ENCODE data around the gene DHX58.

Gene DHX58

GRCh38 chr17:42061646-42062487, 50.6 kb downstream of the DHX58 start:
- no peak for DNase-seq (ENCODE audit: low read depth)
- no peak overlapping the region for H3K4me3 ChIP-seq (ENCODE audit: low read depth, low read length)

DNA sequence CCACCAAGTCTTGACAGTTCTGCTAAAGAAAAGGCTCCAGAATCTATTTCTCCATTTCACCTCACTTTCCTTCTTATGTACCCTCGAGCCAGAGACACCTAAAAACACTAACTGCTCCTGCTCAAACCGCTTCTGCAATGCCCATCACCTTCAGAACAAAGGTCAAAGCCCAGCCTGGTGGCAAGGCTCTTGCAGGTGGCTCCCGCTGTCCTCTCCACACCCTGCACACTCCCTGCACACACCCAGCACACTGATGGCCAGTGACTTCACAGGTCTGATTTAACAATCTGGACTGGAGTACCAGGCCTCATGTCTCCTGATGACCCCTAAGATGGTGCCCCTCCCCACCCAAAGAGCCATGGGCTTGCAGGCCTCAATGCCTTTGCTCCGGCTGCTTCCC, 52.3 kb downstream of the DHX58 start:
- no peak for DNase-seq (ENCODE audit: low read depth)
- H3K4me3 ChIP-seq (ENCODE audit: low read depth, low read length) = no peak overlapping the region

DNA sequence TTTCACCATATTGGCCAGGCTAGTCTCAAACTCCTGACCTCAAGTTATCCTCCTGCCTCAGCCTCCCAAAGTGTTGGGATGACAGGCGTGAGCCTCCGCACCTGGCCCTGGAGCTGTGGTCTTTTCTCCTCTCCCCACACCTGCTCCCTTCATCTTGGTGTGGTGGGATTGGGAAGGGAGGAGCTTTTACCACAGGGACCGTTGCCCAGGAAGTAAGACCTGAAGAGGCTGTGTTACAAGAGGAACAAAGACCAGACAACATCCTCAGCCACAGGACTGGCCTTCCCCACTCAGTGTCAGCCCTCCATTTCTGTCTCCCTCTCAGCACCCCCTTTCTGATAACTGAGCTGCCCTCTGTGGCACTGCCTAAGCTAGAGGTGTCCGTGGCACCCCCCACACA, 52.7 kb downstream of the DHX58 start:
- no peak for DNase-seq (ENCODE audit: low read depth)
- no peak overlapping the region for H3K4me3 ChIP-seq (ENCODE audit: low read depth, low read length)

- DNase-seq (ENCODE audit: low read depth) = no peak
- H3K4me3 ChIP-seq (ENCODE audit: low read depth, low read length) = no peak overlapping the region
Observed at GRCh38 chr17:42058063-42058462, 54.5 kb downstream of the DHX58 start.

- H3K4me3 ChIP-seq (ENCODE audit: low read depth, low read length) = no peak overlapping the region
- DNase-seq (ENCODE audit: low read depth) = no peak
Observed at GRCh38 chr17:42056635-42057034, 55.9 kb downstream of the DHX58 start.

DNA sequence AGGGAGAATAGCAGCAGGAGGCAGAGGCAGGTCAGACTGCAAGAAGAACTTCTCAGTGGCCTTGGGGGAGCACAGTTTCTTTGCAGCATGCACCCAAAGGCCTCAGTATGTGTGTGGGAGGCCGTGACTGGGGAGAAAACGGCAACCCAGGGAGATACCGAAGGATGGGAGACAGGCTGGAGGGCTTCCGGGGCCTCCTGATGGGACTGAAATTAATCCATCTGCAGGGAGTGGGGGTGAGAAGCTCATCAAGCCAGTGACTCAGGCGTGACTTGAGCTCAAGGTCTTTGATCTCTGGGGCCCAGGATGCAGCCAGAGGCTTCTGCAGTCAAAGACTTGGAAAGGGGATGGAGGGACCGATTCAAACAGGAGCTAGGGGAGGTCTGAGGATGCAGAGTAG, 57.0 kb downstream of the DHX58 start:
- no peak overlapping the region for H3K4me3 ChIP-seq (ENCODE audit: low read depth, low read length)
- no peak for DNase-seq (ENCODE audit: low read depth)

DNA sequence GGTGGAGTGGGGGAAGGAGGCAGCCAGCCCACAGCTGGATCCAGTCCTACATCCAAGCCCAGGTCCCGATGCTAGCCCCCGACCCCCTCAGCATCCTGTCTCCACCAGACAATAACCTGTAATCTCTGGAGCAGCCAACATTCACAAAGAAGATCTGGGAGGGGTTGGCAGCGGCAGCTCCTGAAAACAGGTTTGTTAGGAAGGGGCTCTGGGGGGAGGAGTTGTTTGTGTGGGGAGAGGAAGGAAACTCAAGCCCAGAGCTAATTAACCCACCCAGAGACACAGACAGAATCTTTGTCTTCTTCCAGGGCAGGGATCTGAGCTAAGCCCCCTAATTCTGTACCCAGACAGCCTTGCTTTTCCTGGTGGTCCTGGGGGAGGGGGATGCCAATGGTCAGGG, 57.5 kb downstream of the DHX58 start:
- no peak for DNase-seq (ENCODE audit: low read depth)
- no peak overlapping the region for H3K4me3 ChIP-seq (ENCODE audit: low read depth, low read length)

- DNase-seq (ENCODE audit: low read depth) = no peak
Observed at GRCh38 chr17:42053731-42054500, 58.6 kb downstream of the DHX58 start.

GRCh38 chr17:42052346-42052877, 60.1 kb downstream of the DHX58 start:
- no peak for DNase-seq (ENCODE audit: low read depth)
- H3K4me3 ChIP-seq (ENCODE audit: low read depth, low read length) = no peak overlapping the region

More at GRCh38 chr17:42053731-42054500, 58.6 kb downstream of the DHX58 start:
- no peak overlapping the region for H3K4me3 ChIP-seq (ENCODE audit: low read depth, low read length)

GRCh38 chr17:42051645-42052044, 60.9 kb downstream of the DHX58 start:
- H3K4me3 ChIP-seq (ENCODE audit: low read depth, low read length) = no peak overlapping the region
- no peak for DNase-seq (ENCODE audit: low read depth)
